ENCODE data around the gene TRAPPC2.

GRCh38 chrX:13698432-13698831 is 36.0 kb downstream of the TRAPPC2 start:
- TF ChIP-seq POLR2AphosphoS5 (IDR thresholded peaks at IDR 0.05; ENCODE audit: borderline replicate concordance, low read depth, low read length) (no peak), EZH2 (IDR thresholded peaks at IDR 0.05) (no peak)

Measured in SK-N-MC (cell line).